ENCODE results near the gene ZAP70. TPM values are rescaled to one million over a fixed set of nuclear protein-coding genes. Genes with fewer than 3 reads are reported as not detected.

The ZAP70 gene
- not detected in 2 replicates for polyA plus RNA-seq

DNA sequence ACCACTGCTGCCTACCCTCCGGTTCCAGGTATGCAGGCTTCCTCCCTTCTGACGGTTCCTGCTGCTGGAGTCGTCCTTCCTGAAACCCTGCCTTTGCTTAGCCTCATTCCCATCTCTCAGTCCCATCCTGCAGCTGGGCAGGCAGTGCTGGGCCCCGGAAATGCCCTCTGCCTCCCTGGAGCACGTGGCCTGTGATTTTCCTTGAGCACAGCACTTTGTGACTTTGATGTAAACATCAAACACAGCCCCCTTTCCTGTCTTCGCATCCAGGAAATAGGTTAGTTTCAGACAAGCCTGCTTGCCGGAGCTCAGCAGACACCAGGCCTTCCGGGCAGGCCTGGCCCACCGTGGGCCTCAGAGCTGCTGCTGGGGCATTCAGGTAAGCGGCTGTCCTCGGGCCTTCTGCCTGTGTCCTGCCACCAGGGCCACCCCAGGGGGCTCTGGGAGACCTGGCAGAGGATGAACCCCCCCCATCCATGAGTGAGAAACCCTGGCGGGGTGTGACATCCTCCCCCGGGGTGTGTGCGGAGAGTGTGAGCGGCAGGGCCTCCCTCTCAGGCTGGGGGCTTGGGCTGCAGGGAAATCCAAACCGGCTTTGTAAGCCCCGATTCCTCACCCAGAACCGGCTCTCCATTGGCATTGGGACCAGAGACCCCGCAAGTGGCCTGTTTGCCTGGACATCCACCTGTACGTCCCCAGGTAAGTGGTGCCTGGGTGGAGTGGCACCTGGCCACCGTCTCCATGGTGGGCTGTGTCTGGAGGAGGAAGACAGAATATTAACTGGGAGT lies at the start of gene ZAP70:
Gene ZAP70 (plus strand): TSS at position 281 of the 788 bp plus-strand sequence. CDS start 10,461 bp downstream, outside the sequence.

DNA sequence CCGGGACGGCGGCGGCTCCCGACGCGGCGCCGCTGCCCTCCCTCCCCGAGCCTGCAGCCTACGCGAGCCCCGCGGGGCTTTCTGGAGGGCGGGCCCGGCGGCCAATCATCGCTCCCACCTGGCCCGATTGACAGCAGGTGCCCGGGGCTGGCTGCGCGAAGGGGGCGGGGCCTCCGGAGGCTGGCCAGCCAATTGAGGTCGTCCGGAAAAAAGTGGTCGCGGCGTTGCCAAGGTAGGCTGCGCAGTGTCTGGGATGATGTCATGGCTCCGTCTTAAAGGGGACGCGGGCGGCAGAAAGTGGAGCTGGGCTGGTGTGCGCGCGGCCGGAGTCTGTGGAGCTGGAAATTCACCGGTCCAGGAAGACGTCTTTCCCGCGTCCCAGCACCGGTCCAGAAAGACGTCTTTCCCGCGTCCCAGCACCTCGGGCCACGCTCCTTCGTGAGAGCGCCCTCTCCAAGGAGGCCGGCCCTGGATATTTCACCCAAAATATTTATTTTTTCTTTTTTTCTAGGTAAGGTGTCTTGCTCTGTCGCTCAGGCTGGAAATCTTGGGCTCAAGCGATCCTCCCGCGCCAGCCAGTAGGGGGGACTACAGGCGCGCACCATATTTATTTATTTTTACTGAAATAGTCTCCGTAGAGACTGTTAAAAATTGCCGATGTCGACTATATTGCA lies 49.3 kb upstream of the ZAP70 start, which contains the start of gene ACTR1B:
Gene ACTR1B (minus strand): TSS at position 83 of the 674 bp plus-strand sequence. CDS start 154 bp downstream, outside the sequence.

GRCh38 chr2:97669448-97669847 lies 43.9 kb upstream of the ZAP70 start, which contains the start of gene C2orf92:
C2orf92 (plus strand) TSS chr2:97669713; CDS start chr2:97669789, 76 bp downstream.

Other genes with a start within 250 kb of the ZAP70 start
- 10.6 and 16.6 TPM in 2 replicates for gene ANKRD36B, start 123.7 kb upstream of the ZAP70 start, polyA plus RNA-seq
- 769 and 784 TPM in 2 replicates for gene COX5B, start 67.5 kb upstream of the ZAP70 start, polyA plus RNA-seq
- 5.9 and 7.6 TPM in 2 replicates for gene ACTR1B, start 49.5 kb upstream of the ZAP70 start, polyA plus RNA-seq
- gene C2orf92, start 43.9 kb upstream of the ZAP70 start, polyA plus RNA-seq, result 0.56 and 2.0 TPM in 2 replicates

Measured in Purkinje cell (primary cell).